Measurements from ENCODE around the gene COA3. TPM values are rescaled to one million over a fixed set of nuclear protein-coding genes. Genes with fewer than 3 reads are reported as not detected.

Gene COA3
- polyA plus RNA-seq, 1 donor: 107 TPM

- H3K4me1 ChIP-seq (ENCODE audit: control insufficient read depth, insufficient read depth, low read length): no peaks in the 10 kb centered on the region
- no peak for DNase-seq
- no peaks in the 10 kb centered on the region for H3K9me3 ChIP-seq (ENCODE audit: control insufficient read depth, low read depth, low read length)
- no peaks in the 10 kb centered on the region for H3K36me3 ChIP-seq (ENCODE audit: control insufficient read depth, insufficient read depth, low read length)
- H3K27ac ChIP-seq (ENCODE audit: low read length): no peak overlapping the region
- no peaks in the 10 kb centered on the region for H3K27me3 ChIP-seq (ENCODE audit: control insufficient read depth, insufficient read depth, low read length)
- no CpG with 5 or more reads among the region's 3 CpGs for WGBS (ENCODE audit: insufficient coverage, low lambda C conversion rate)
- H3K4me3 ChIP-seq (ENCODE audit: low read length): no peak overlapping the region
Measured at GRCh38 chr17:42754782-42755181, 43.7 kb downstream of the COA3 start.

DNA sequence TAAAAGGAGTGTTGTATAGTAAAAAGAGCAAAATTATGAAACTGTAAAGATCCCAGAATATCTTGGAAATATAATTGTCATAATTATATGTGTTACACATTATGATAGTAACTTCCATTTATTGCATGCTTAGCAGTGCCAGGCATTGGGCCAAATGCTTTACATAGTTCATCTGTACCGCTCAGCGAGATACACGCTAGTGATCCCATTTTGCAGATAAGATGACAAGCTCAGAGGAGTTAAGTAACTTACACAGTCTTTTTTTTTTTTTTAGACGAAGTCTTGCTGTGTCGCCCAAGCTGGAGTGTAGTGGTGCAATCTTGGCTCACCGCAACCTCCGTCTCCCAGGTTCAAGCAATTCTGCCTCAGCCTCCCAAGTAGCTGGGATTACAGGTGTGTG, 46.9 kb downstream of the COA3 start:
- no peak overlapping the region for H3K27ac ChIP-seq (ENCODE audit: low read length)
- no peaks in the 10 kb centered on the region for H3K27me3 ChIP-seq (ENCODE audit: control insufficient read depth, insufficient read depth, low read length)
- no peak for DNase-seq
- H3K4me1 ChIP-seq (ENCODE audit: control insufficient read depth, insufficient read depth, low read length): no peaks in the 10 kb centered on the region
- H3K36me3 ChIP-seq (ENCODE audit: control insufficient read depth, insufficient read depth, low read length): no peaks in the 10 kb centered on the region
- no peaks in the 10 kb centered on the region for H3K9me3 ChIP-seq (ENCODE audit: control insufficient read depth, low read depth, low read length)
- WGBS (ENCODE audit: insufficient coverage, low lambda C conversion rate): 93% methylated on average over 3 of the region's 7 CpGs
- no peak overlapping the region for H3K4me3 ChIP-seq (ENCODE audit: low read length)

- WGBS (ENCODE audit: insufficient coverage, low lambda C conversion rate): no CpG with 5 or more reads among the region's 3 CpGs
- H3K36me3 ChIP-seq (ENCODE audit: control insufficient read depth, insufficient read depth, low read length): no peaks in the 10 kb centered on the region
- no peak for DNase-seq
- no peaks in the 10 kb centered on the region for H3K27me3 ChIP-seq (ENCODE audit: control insufficient read depth, insufficient read depth, low read length)
- H3K4me3 ChIP-seq (ENCODE audit: low read length): no peak overlapping the region
- no peaks in the 10 kb centered on the region for H3K4me1 ChIP-seq (ENCODE audit: control insufficient read depth, insufficient read depth, low read length)
- no peaks in the 10 kb centered on the region for H3K9me3 ChIP-seq (ENCODE audit: control insufficient read depth, low read depth, low read length)
- H3K27ac ChIP-seq (ENCODE audit: low read length): peak overlapping the region; percentile 4
Measured at GRCh38 chr17:42750739-42751344, 47.7 kb downstream of the COA3 start.

GRCh38 chr17:42748908-42749798, 49.4 kb downstream of the COA3 start:
- DNase-seq: no peak
- Histone ChIP-seq H3K27me3 (ENCODE audit: control insufficient read depth, insufficient read depth, low read length) (no peaks in the 10 kb centered on the region), H3K36me3 (ENCODE audit: control insufficient read depth, insufficient read depth, low read length) (no peaks in the 10 kb centered on the region), H3K4me3 (ENCODE audit: low read length) (no peak overlapping the region), H3K4me1 (ENCODE audit: control insufficient read depth, insufficient read depth, low read length) (peaks cover 3% of the 10 kb centered on the region), H3K27ac (ENCODE audit: low read length) (no peak overlapping the region), H3K9me3 (ENCODE audit: control insufficient read depth, low read depth, low read length) (no peaks in the 10 kb centered on the region)
- 87% methylated on average over 3 of the region's 11 CpGs for WGBS (ENCODE audit: insufficient coverage, low lambda C conversion rate)

DNA sequence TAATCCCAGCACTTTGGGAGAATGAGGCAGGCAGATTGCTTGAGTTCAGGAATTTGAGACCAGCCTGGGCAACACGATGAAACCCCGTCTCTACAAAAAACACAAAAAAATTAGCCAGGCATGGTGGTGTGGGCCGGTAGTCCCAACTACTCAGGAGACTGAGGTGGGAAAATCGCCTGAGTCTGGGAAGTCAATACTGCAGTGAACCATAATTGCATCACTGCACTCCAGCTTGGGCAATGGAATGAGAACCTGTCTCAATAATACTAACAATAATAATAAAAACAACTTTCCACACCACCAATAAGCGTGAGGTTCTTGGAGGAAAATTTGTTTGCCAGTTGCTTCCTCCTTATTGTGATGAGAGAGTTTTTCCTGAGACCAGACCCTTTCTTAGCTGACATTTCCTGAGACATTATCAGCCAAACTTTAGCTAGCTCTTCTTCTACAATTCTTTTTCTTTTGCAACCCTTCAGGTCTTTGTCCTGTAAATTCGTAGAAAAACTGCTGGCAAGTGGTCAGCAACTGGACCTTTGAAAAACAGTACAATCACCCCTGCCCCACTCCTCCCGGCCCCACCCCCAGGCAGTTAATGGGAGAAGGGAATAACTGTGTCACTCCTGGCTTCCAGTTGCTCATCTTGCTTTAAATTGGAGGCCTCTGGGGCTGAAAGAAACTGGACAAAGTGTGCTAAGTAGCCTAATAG, 50.1 kb downstream of the COA3 start:
- WGBS (ENCODE audit: insufficient coverage, low lambda C conversion rate): 67% methylated on average over 1 of the region's 7 CpGs
- H3K27ac ChIP-seq (ENCODE audit: low read length): no peak overlapping the region
- no peaks in the 10 kb centered on the region for H3K9me3 ChIP-seq (ENCODE audit: control insufficient read depth, low read depth, low read length)
- H3K36me3 ChIP-seq (ENCODE audit: control insufficient read depth, insufficient read depth, low read length): no peaks in the 10 kb centered on the region
- no peaks in the 10 kb centered on the region for H3K27me3 ChIP-seq (ENCODE audit: control insufficient read depth, insufficient read depth, low read length)
- no peak for DNase-seq
- H3K4me3 ChIP-seq (ENCODE audit: low read length): no peak overlapping the region
- H3K4me1 ChIP-seq (ENCODE audit: control insufficient read depth, insufficient read depth, low read length): peaks cover 11% of the 10 kb centered on the region

Other genes starting within 250 kb of the COA3 start
- 2.1 TPM for gene HSD17B1, start 245.8 kb downstream of the COA3 start, polyA plus RNA-seq
- 65.6 TPM for gene COASY, start 236.6 kb downstream of the COA3 start, polyA plus RNA-seq
- 52.0 TPM for gene MLX, start 231.6 kb downstream of the COA3 start, polyA plus RNA-seq
- gene PSMC3IP, start 221.0 kb downstream of the COA3 start, polyA plus RNA-seq: 8.6 TPM
- 36.8 TPM for gene RETREG3, start 189.3 kb downstream of the COA3 start, polyA plus RNA-seq
- 40.0 TPM for gene TUBG1, start 189.0 kb downstream of the COA3 start, polyA plus RNA-seq
- 16.2 TPM for gene TUBG2, start 139.4 kb downstream of the COA3 start, polyA plus RNA-seq
- 9.2 TPM for gene PLEKHH3, start 121.7 kb downstream of the COA3 start, polyA plus RNA-seq
- gene CCR10, start 116.9 kb downstream of the COA3 start, polyA plus RNA-seq: 1.2 TPM
- gene CNTNAP1, start 116.2 kb downstream of the COA3 start, polyA plus RNA-seq: 7.5 TPM
- gene EZH1, start 53.7 kb downstream of the COA3 start, polyA plus RNA-seq: 37.6 TPM
- gene RAMP2, start 37.5 kb downstream of the COA3 start, polyA plus RNA-seq: 45.9 TPM
- 78.1 TPM for gene VPS25, start 25.3 kb downstream of the COA3 start, polyA plus RNA-seq
- gene WNK4, start 18.1 kb downstream of the COA3 start, polyA plus RNA-seq: 16.9 TPM
- 3.0 TPM for gene CNTD1, start 157 bp upstream of the COA3 start, polyA plus RNA-seq
- 77.9 TPM for gene BECN1, start 25.6 kb upstream of the COA3 start, polyA plus RNA-seq
- gene PSME3, start 34.7 kb upstream of the COA3 start, polyA plus RNA-seq: 71.4 TPM
- gene AOC2, start 45.9 kb upstream of the COA3 start, polyA plus RNA-seq: 1.2 TPM
- 14.8 TPM for gene AOC3, start 52.5 kb upstream of the COA3 start, polyA plus RNA-seq
- gene G6PC1, start 102.1 kb upstream of the COA3 start, polyA plus RNA-seq: 1.5 TPM
- 59.4 TPM for gene AARSD1, start 165.8 kb upstream of the COA3 start, polyA plus RNA-seq
- gene PTGES3L, start 181.4 kb upstream of the COA3 start, polyA plus RNA-seq: 3.4 TPM
- 14.2 TPM for gene RUNDC1, start 181.9 kb upstream of the COA3 start, polyA plus RNA-seq
- 2,151 TPM for gene RPL27, start 199.7 kb upstream of the COA3 start, polyA plus RNA-seq
- 45.7 TPM for gene IFI35, start 208.1 kb upstream of the COA3 start, polyA plus RNA-seq
- 148 TPM for gene VAT1, start 223.7 kb upstream of the COA3 start, polyA plus RNA-seq
- 1.8 TPM for gene RND2, start 226.5 kb upstream of the COA3 start, polyA plus RNA-seq

Measured in large intestine (tissue), 3 donors.